BJ (cell line): ENCODE results near the gene KCNJ4. TPM values are rescaled to one million over a fixed set of nuclear protein-coding genes. Genes with fewer than 3 reads are reported as not detected.
"Not testable (repeated sequence)": the region's sequence is repeated elsewhere in the genome, so short reads cannot be mapped to it uniquely, and the experiment has no call there.

Experiments
- CTCF ChIA-PET: fragments of 350-600 bp; formaldehyde crosslinking; extraction: SDS; loops from one replicate; lab custom pipeline; 2021; ENCODE audit warnings: antibody characterized with exemption, inconsistent platforms; lab: Yijun Ruan, JAX
- POLR2A ChIA-PET: fragments of 300-600 bp; sonication (Branson Sonifier 250); formaldehyde crosslinking; extraction: SDS; loops from one replicate; lab custom pipeline; 2021; ENCODE audit warnings: antibody characterized with exemption; lab: Charles Lee
- DNase-seq: peaks from one replicate; pipeline ENCODE4 v3.0.0-alpha.2; 2011; ENCODE audit warnings: low read depth
- H3K27me3 ChIP-seq: 2 replicates; pipeline ENCODE4 v1.6.0; 2011; ENCODE audit warnings: low read length; ENCODE audit not compliant: control insufficient read depth, insufficient read depth
- H3K36me3 ChIP-seq: 2 replicates; pipeline ENCODE4 v1.5.1; 2011; ENCODE audit warnings: low read length; ENCODE audit not compliant: control insufficient read depth, insufficient read depth
- H3K4me3 ChIP-seq: 2 replicates; pipeline ENCODE4 v1.5.1; 2011; ENCODE audit warnings: low read depth, mild to moderate bottlenecking, control low read depth, low read length
- CTCF ChIP-seq: IDR thresholded peaks from 2 replicates; pipeline ENCODE4 v1.5.1; 2011; ENCODE audit warnings: low read depth, mild to moderate bottlenecking, control low read depth, inconsistent platforms, low read length, moderate library complexity; ENCODE audit not compliant: insufficient read depth
- polyA plus RNA-seq: library from polyadenylated mRNA; depleted of rRNA; stranded (reverse); fragments of >200 nt; gene quantifications from 2 replicates; pipeline ENCODE4 v1.2.3, GENCODE V29; 2011

KCNJ4 gene
- polyA plus RNA-seq, 1 experiment = not detected

DNA sequence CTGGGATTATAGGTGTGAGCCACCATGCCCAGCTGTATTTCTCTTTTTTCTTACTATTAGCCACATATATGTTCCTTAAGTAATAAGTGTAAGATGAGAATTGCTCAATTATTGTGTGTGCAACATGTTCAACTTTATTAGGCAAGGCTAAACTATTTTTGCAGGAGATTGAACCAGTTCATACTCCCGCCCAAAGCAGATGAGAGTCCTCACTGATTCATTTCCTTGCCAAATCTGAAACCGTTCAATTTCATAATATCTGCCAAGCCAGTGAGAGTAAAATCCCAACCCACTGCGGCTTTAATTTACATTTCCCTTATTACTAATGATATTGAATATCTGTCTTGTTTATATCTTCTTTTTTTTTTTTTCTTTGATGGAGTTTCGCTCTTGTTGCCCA is 48.4 kb downstream of the KCNJ4 start:
- Histone ChIP-seq H3K4me3 (no peak overlapping the region), H3K36me3 (no peaks in the 10 kb centered on the region), H3K27me3 (peaks cover 9% of the 10 kb centered on the region)
- ChIA-PET POLR2A (no interaction called here), CTCF (no interaction called here)
- DNase-seq = no peak
- TF ChIP-seq CTCF = no peak

- H3K4me3 ChIP-seq = no peak overlapping the region
- CTCF ChIA-PET = no interaction called here
- no peak for TF ChIP-seq CTCF
- DNase-seq = no peak
- no peaks in the 10 kb centered on the region for H3K36me3 ChIP-seq
- peaks cover 12% of the 10 kb centered on the region for H3K27me3 ChIP-seq
- POLR2A ChIA-PET = no interaction called here
Observed at GRCh38 chr22:38404419-38404818, 50.6 kb downstream of the KCNJ4 start.

- H3K4me3 ChIP-seq = no peak overlapping the region
- no peak for DNase-seq
- H3K36me3 ChIP-seq = no peaks in the 10 kb centered on the region
- ChIA-PET CTCF (interaction anchor here (3.2 kb wide), 1 partner anchor 10 kb away, joined by 15 read pairs; no protein-coding TSS in a partner anchor), POLR2A (no interaction called here)
- no peak for TF ChIP-seq CTCF
- peaks cover 12% of the 10 kb centered on the region for H3K27me3 ChIP-seq
Observed at GRCh38 chr22:38403812-38404211, 51.2 kb downstream of the KCNJ4 start.

DNA sequence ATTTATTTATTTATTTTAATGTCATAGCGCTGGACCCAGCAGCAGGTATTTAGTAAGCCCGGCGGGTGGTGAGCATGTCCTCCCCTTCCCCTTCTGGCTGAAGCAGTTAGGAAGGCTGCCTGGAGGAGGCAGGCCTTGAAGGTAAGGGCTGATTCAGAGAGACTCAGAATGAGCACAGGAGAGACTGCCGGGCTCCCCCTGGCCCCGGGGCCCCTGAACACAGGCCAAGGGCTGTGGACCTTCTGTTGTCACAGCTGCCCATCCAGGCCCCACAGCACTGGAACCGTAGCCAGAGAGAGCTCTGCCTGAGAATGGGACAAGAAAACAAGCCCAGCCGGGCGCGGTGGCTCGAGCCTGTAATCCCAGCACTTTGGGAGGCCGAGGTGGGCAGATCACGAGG is 52.8 kb downstream of the KCNJ4 start:
- no peaks in the 10 kb centered on the region for H3K36me3 ChIP-seq
- CTCF ChIA-PET = interaction anchor here (1.5 to 3.2 kb wide), 2 partner anchors 11 to 17 kb away, joined by 3 to 15 read pairs; no protein-coding TSS in a partner anchor
- POLR2A ChIA-PET = no interaction called here
- no peak for DNase-seq
- H3K4me3 ChIP-seq = no peak overlapping the region
- no peak for TF ChIP-seq CTCF
- H3K27me3 ChIP-seq = peaks cover 12% of the 10 kb centered on the region

- Histone ChIP-seq H3K36me3 (no peaks in the 10 kb centered on the region), H3K4me3 (no peak overlapping the region), H3K27me3 (peaks cover 12% of the 10 kb centered on the region)
- CTCF ChIA-PET = interaction anchor here (1.5 to 3.2 kb wide), 2 partner anchors 12 to 18 kb away, joined by 3 to 15 read pairs; no protein-coding TSS in a partner anchor
- no peak for TF ChIP-seq CTCF
- POLR2A ChIA-PET = no interaction called here
- no peak for DNase-seq
Observed at GRCh38 chr22:38401336-38402084, 53.5 kb downstream of the KCNJ4 start.

- H3K4me3 ChIP-seq, CTCF ChIA-PET, POLR2A ChIA-PET: not testable (repeated sequence)
Observed at GRCh38 chr22:38400256-38400655, 54.7 kb downstream of the KCNJ4 start.

More at GRCh38 chr22:38400256-38400655, 54.7 kb downstream of the KCNJ4 start:
- H3K36me3 ChIP-seq, DNase-seq: not testable (repeated sequence)
- H3K27me3 ChIP-seq = peaks cover 12% of the 10 kb centered on the region
